Liver (tissue), 9 donors: ENCODE measurements around the gene HTR5A. TPM values are rescaled to one million over a fixed set of nuclear protein-coding genes. Genes with fewer than 3 reads are reported as not detected.

Source experiments
- DNase-seq: peaks from one replicate; pipeline ENCODE4 v3.0.0-alpha.2; 2017; ENCODE audit warnings: low spot score
- H3K27ac ChIP-seq, 2 donors: one replicate each; pipeline ENCODE4 v1.7.0; 2013; ENCODE audit warnings: inconsistent platforms in 2 of 2, low read length in 2 of 2, control low read depth in 1 of 2, low read depth in 1 of 2, mild to moderate bottlenecking in 1 of 2
- H3K27me3 ChIP-seq, 4 donors: one replicate each; pipeline versions ENCODE4 v1.6.1 to v1.7.0; 2013; ENCODE audit warnings: low read length in 3 of 4, inconsistent platforms in 1 of 4, mild to moderate bottlenecking in 1 of 4, moderate library complexity in 1 of 4; ENCODE audit not compliant: control insufficient read depth in 4 of 4, insufficient read depth in 4 of 4
- H3K36me3 ChIP-seq, 4 donors: one replicate each; pipeline versions ENCODE4 v1.6.1 to v1.7.0; 2013; ENCODE audit warnings: low read length in 3 of 4, mild to moderate bottlenecking in 3 of 4, low read depth in 1 of 4, moderate library complexity in 1 of 4; ENCODE audit not compliant: control insufficient read depth in 4 of 4, insufficient read depth in 3 of 4
- H3K4me1 ChIP-seq, 4 donors: one replicate each; pipeline versions ENCODE4 v1.6.1 to v1.7.0; 2013; ENCODE audit warnings: low read length in 3 of 4, mild to moderate bottlenecking in 3 of 4, moderate library complexity in 1 of 4; ENCODE audit not compliant: control insufficient read depth in 4 of 4, insufficient read depth in 4 of 4
- H3K4me3 ChIP-seq, 3 donors: one replicate each; pipeline versions ENCODE4 v1.6.1 to v1.7.0; 2013; ENCODE audit warnings: low read length in 3 of 3, control low read depth in 1 of 3, low read depth in 1 of 3, mild to moderate bottlenecking in 1 of 3
- H3K9ac ChIP-seq, 2 donors: one replicate each; pipeline ENCODE4 v1.7.0; 2013; ENCODE audit warnings: low read length in 2 of 2, mild to moderate bottlenecking in 2 of 2, moderate library complexity in 2 of 2, control low read depth in 1 of 2, low read depth in 1 of 2
- H3K9me3 ChIP-seq, 4 donors: one replicate each; pipeline versions ENCODE4 v1.6.1 to v1.7.0; 2013; ENCODE audit warnings: low read length in 3 of 4; ENCODE audit not compliant: control insufficient read depth in 4 of 4
- ATF3 ChIP-seq: IDR thresholded peaks from 2 replicates; pipeline ENCODE4 v1.6.1; 2016; ENCODE audit warnings: antibody characterized with exemption
- CTCF ChIP-seq: fragments of 150-350 bp; IDR thresholded peaks from 2 replicates; pipeline ENCODE4 v1.5.1; 2017; ENCODE audit warnings: improper control_type of control experiment, low read depth, low read length; ENCODE audit not compliant: missing input control
- EGR1 ChIP-seq, 2 donors: IDR thresholded peaks; 2 replicates each; pipeline ENCODE4 v1.6.1; 2016 to 2018; ENCODE audit warnings: antibody characterized with exemption in 2 of 2, low read depth in 2 of 2
- FOXA1 ChIP-seq: IDR thresholded peaks from 2 replicates; pipeline ENCODE4 v1.6.1; 2016; ENCODE audit warnings: antibody characterized with exemption
- FOXA2 ChIP-seq: IDR thresholded peaks from 2 replicates; pipeline ENCODE4 v1.6.1; 2016; ENCODE audit warnings: antibody characterized with exemption
- GABPA ChIP-seq, 2 donors: IDR thresholded peaks in 1 of 2; conservative IDR thresholded peaks in 1 of 2; 2 replicates each; pipeline ENCODE4 v1.6.1; 2016; ENCODE audit warnings: antibody characterized with exemption in 2 of 2, mild to moderate bottlenecking in 1 of 2, moderate library complexity in 1 of 2
- HNF4A ChIP-seq, 2 donors: conservative IDR thresholded peaks; 2 replicates each; pipeline ENCODE4 v1.6.1; 2016; ENCODE audit warnings: antibody characterized with exemption in 2 of 2, mild to moderate bottlenecking in 2 of 2
- HNF4G ChIP-seq: IDR thresholded peaks from 2 replicates; pipeline ENCODE4 v1.6.1; 2016; ENCODE audit warnings: antibody characterized with exemption
- JUND ChIP-seq, 2 donors: IDR thresholded peaks; 2 replicates each; pipeline ENCODE4 v1.6.1; 2016; ENCODE audit warnings: antibody characterized with exemption in 2 of 2
- MAX ChIP-seq: IDR thresholded peaks from 2 replicates; pipeline ENCODE4 v1.6.1; 2016; ENCODE audit warnings: antibody characterized with exemption
- NR2F2 ChIP-seq: IDR thresholded peaks from 2 replicates; pipeline ENCODE4 v1.6.1; 2016; ENCODE audit warnings: antibody characterized with exemption
- RAD21 ChIP-seq, 2 donors: IDR thresholded peaks; 2 replicates each; pipeline ENCODE4 v1.6.1; 2016; ENCODE audit warnings: antibody characterized with exemption in 2 of 2, mild to moderate bottlenecking in 2 of 2
- REST ChIP-seq: IDR thresholded peaks from 2 replicates; pipeline ENCODE4 v1.6.1; 2016; ENCODE audit warnings: antibody characterized with exemption, mild to moderate bottlenecking
- RXRA ChIP-seq, 2 donors: IDR thresholded peaks; 2 replicates each; pipeline ENCODE4 v1.6.1; 2017 to 2018; ENCODE audit warnings: antibody characterized with exemption in 2 of 2, mild to moderate bottlenecking in 1 of 2
- SP1 ChIP-seq: IDR thresholded peaks from 2 replicates; pipeline ENCODE4 v1.6.1; 2018; ENCODE audit warnings: antibody characterized with exemption, mild to moderate bottlenecking
- TAF1 ChIP-seq: conservative IDR thresholded peaks from 2 replicates; pipeline ENCODE4 v1.6.1; 2016; ENCODE audit warnings: antibody characterized with exemption, mild to moderate bottlenecking
- ZBTB33 ChIP-seq: IDR thresholded peaks from 2 replicates; pipeline ENCODE4 v1.6.1; 2016; ENCODE audit warnings: antibody characterized with exemption
- WGBS: extraction: QIAGEN DNeasy Blood & Tissue Kit; methylation state at CpG from one replicate; pipeline ENCODE4 v1.1.7; 2013; 5-methylcytosine and 5-hydroxymethylcytosine counted together
- polyA plus RNA-seq, 2 donors: library from polyadenylated mRNA; stranded (reverse) in 1 of 2; unstranded in 1 of 2; fragments of 200-250 nt in 1 of 2; fragments of >200 nt in 1 of 2; fragmentation: Nextera tagmentation in 1 of 2; extraction: Ambion mirVana in 1 of 2; gene quantifications; one replicate each; pipeline versions ENCODE4 v1.2.1 to v1.2.3, GENCODE V29; 2013 to 2015
- total RNA-seq, 2 donors: library from RNA; depleted of rRNA; stranded (reverse); fragments of >200 nt; gene quantifications; one replicate each; pipeline ENCODE4 v1.2.3, GENCODE V29; 2014
- donor health status: healthy.
- donor health status: healthy.
- donor health status: healthy.
- donor health status: healthy.
- donor health status: healthy.

The HTR5A gene
- total and polyA plus RNA-seq, 4 donors = not detected

- TF ChIP-seq MAX (no peak), HNF4A (conservative IDR thresholded peaks at IDR 0.05) (no peak), CTCF (no peak), EGR1 (IDR thresholded peaks at IDR 0.05; ENCODE audit: low read depth in 2 of 2) (no peak), RAD21 (IDR thresholded peaks at IDR 0.05) (no peak)
- Histone ChIP-seq H3K4me3 (no peak overlapping the region), H3K27me3 (peaks cover 0 to 6% (median 3%) of the 10 kb centered on the region in 4 donors), H3K36me3 (no peaks in the 10 kb centered on the region), H3K27ac (no peak overlapping the region), H3K9me3 (no peaks in the 10 kb centered on the region), H3K9ac (no peak overlapping the region), H3K4me1 (no peaks in the 10 kb centered on the region)
- no peak for DNase-seq
- 63% methylated on average over 20 of the region's 20 CpGs for WGBS
These were observed 38.2 kb downstream of the HTR5A start for GRCh38 chr7:155108144-155108901.

GRCh38 chr7:155109121-155109520, 39.0 kb downstream of the HTR5A start:
- H3K36me3 ChIP-seq = no peaks in the 10 kb centered on the region
- H3K4me1 ChIP-seq = no peaks in the 10 kb centered on the region
- peaks cover 0 to 6% (median 2%) of the 10 kb centered on the region in 4 donors for H3K27me3 ChIP-seq
- H3K9me3 ChIP-seq = no peaks in the 10 kb centered on the region
- TF ChIP-seq EGR1 (IDR thresholded peaks at IDR 0.05; ENCODE audit: low read depth in 2 of 2) (no peak), SP1 (no peak), RXRA (IDR thresholded peaks at IDR 0.05) (no peak), MAX (no peak), TAF1 (no peak)
- no peak overlapping the region for H3K4me3 ChIP-seq
- no peak overlapping the region for H3K27ac ChIP-seq
- WGBS = 57% methylated on average over 4 of the region's 4 CpGs
- DNase-seq = no peak
- no peak overlapping the region for H3K9ac ChIP-seq

GRCh38 chr7:155115288-155115687, 45.2 kb downstream of the HTR5A start:
- Histone ChIP-seq H3K36me3 (no peaks in the 10 kb centered on the region), H3K27ac (no peak overlapping the region), H3K9ac (no peak overlapping the region), H3K4me3 (no peak overlapping the region), H3K27me3 (peaks cover 0 to 3% (median 0%) of the 10 kb centered on the region in 4 donors), H3K9me3 (peaks cover 0 to 4% (median under 1%) of the 10 kb centered on the region in 4 donors), H3K4me1 (no peaks in the 10 kb centered on the region)
- WGBS = 70% methylated on average over 5 of the region's 5 CpGs
- no peak for DNase-seq
- TF ChIP-seq JUND (IDR thresholded peaks at IDR 0.05) (no peak), EGR1 (IDR thresholded peaks at IDR 0.05; ENCODE audit: low read depth in 2 of 2) (no peak), FOXA1 (no peak), HNF4G (no peak), ATF3 (no peak), MAX (no peak), REST (no peak), FOXA2 (no peak), ZBTB33 (no peak), HNF4A (conservative IDR thresholded peaks at IDR 0.05) (no peak), GABPA (IDR thresholded peaks at IDR 0.05 in 1 of 2, conservative IDR thresholded peaks at IDR 0.05 in 1 of 2) (no peak), NR2F2 (no peak), RAD21 (IDR thresholded peaks at IDR 0.05) (no peak)
